Measurements from ENCODE around the gene DSCAM.
A peak's percentile ranks its signal among the peaks of the same experiment; 100 is the strongest.
"Not testable (repeated sequence)": the region's sequence is repeated elsewhere in the genome, so short reads cannot be mapped to it uniquely, and the experiment has no call there.

The DSCAM gene

DNA sequence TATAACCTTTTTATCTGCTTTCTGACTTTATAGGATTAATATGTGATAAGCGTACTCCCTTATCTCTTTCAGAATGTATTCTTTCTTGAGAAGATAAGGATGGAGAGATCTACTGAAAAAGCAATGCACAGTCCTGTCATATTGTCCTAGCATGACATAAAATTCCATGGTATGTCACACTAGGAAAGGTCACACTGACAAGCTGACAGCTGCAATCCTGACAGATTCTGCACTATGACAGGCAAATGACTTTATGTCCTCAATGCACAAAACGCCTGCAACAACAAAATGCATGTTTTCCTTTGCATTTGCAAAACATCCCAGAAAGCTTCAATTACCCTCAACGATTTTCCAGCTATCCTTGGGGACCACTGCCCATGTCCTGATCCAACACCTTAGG lies 393.8 kb downstream of the DSCAM start:
- no peak for DNase-seq (ENCODE audit: low read depth)

DNA sequence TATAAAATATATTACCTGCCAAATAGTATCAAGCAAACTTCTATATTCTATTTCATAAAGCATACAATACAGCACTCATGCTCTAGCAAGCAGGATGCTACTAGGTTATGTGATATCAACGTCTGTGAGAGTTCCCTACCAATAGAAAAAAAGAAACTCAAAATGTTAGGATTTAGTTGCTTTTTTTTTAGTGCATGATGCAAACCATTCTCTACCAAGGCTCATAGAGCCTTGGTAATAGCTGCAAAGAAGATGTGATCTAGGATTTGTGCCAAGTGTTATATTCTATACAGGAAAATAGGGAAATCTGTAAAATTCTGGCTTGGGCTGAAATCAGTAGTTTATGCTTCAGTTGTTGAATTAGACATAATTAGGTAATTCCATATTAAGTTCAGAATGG lies 394.4 kb downstream of the DSCAM start:
- DNase-seq (ENCODE audit: low read depth): no peak

- no peak for DNase-seq (ENCODE audit: low read depth)
Observed at GRCh38 chr21:40447016-40447415, 399.9 kb downstream of the DSCAM start.

DNA sequence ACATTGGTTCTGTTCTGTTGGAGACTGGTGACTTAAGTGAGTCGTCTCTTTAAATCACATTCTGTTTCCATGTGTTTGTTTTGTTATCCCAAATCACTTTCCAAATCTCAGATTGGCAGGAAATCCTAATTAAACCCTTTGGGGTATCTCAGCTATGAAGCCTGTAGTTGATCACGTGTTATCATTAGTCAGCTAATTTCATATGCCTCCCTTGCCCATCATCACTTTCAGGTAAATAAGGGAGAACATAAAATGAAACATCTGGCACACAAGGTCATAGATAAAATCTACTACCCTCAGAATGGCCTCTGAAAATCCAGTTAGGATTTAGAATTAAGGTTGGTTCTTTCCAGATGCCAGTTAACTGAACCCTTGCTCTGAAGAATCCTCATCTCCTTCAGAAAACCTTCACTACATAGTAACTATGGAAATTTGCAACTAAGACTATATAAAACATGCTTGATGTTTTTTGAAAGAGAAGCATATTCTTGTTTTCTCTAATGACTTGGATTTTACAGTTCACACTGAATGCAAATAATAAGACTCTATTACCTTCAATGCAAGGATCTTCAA lies 401.5 kb downstream of the DSCAM start:
- DNase-seq (ENCODE audit: low read depth): no peak

- DNase-seq (ENCODE audit: low read depth): not testable (repeated sequence)
Observed at GRCh38 chr21:40439581-40439980, 407.4 kb downstream of the DSCAM start.

- no peak for DNase-seq (ENCODE audit: low read depth)
Observed at GRCh38 chr21:40438616-40439015, 408.3 kb downstream of the DSCAM start.

DNA sequence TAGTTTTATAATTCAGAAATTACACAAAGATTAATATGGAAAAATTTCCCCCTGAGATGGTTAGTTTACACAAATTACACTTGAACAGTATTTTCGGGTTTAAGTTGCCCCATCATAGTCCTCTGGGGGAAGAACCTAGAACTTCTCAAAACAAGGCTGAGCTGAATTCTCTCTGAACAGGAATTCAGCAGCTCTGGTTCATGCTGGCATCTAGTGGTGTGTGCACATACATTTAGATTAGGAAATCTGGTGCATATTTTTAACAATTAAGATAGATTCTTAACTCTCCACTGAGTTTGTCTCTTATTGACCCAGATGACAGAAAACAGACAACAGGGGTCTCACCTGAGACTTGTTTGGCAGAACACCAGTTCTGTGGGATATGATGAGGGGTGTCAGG lies 410.7 kb downstream of the DSCAM start:
- no peak for DNase-seq (ENCODE audit: low read depth)

DNA sequence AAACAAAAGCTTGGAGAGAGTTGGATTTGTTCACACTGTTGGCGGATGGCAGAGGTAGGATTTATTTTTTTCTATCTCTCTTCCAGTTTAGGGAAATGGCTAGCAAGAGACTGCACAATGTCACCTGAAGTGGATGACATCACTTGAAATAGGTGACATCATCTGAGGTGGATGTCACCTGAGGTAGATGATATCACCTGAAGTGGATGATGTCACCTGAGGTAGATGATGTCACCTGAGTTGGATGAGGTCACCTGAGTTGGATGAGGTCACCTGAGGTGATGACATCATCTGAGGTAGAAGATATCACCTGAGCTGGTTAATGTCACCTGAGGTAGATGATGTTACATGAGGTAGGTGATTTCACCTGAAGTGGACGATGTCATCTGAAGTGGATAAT lies 413.4 kb downstream of the DSCAM start:
- no peak for DNase-seq (ENCODE audit: low read depth)

GRCh38 chr21:40425981-40426380 lies 421.0 kb downstream of the DSCAM start:
- no peak for DNase-seq (ENCODE audit: low read depth)

GRCh38 chr21:40422896-40423635 lies 423.9 kb downstream of the DSCAM start:
- DNase-seq (ENCODE audit: low read depth): no peak

GRCh38 chr21:40421121-40421520 lies 425.8 kb downstream of the DSCAM start:
- no peak for DNase-seq (ENCODE audit: low read depth)

- no peak for DNase-seq (ENCODE audit: low read depth)
Observed at GRCh38 chr21:40416572-40416971, 430.4 kb downstream of the DSCAM start.

GRCh38 chr21:40408561-40408960 lies 438.4 kb downstream of the DSCAM start:
- no peak for DNase-seq (ENCODE audit: low read depth)

- DNase-seq (ENCODE audit: low read depth): no peak
Observed at GRCh38 chr21:40404396-40404800, 442.6 kb downstream of the DSCAM start.

DNA sequence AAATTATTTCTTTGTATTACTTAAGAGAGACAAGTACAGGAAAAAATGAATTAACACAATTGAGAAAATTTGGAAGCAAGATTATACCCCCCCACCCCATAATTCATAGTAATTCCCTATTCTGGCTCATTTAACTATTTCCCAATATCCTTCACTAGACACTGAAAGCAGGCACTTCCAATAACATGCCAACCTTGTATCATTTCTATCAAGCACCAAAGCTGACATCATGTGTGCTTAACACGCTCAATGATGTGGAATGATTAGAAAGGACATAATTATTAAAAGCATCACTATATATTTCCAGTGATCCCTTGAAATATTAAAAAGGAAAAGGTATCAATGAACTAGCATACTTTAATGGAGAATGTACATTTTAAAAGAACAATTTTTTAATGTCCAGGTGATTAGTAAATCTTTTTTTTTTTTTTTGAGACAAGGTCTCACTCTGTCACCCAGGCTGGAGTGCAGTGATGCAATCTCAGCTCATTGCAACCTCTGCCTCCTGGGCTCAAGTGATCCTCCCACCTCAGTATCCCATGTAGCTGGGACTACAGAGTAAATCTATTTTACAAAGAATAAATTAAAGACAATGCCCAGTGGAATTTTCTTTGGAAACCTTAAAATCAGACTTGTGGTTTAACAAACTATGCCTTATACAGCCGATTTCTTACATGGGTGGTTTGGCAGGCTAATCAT lies 443.9 kb downstream of the DSCAM start:
- DNase-seq (ENCODE audit: low read depth): no peak

GRCh38 chr21:40395732-40396131 lies 451.2 kb downstream of the DSCAM start:
- no peak for DNase-seq (ENCODE audit: low read depth)

DNA sequence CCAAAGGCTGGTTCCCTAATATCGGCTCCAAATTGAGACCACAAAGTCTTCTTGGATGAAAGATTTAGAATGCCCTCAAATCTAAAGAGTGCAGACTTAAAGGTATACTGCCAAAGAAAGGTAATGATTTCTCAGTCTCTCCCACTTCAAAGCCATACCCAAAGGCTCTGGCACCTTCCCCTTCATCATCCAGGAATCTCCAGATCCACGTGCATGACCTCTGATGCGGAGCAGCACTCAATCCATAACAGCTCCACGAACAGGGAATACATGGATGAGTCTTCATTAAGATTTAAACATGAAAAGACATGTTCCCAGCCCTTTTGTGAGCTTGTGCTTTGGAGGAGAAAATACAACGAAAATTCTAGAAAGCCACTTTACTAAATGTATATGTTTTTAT lies 453.9 kb downstream of the DSCAM start:
- DNase-seq (ENCODE audit: low read depth): no peak

DNA sequence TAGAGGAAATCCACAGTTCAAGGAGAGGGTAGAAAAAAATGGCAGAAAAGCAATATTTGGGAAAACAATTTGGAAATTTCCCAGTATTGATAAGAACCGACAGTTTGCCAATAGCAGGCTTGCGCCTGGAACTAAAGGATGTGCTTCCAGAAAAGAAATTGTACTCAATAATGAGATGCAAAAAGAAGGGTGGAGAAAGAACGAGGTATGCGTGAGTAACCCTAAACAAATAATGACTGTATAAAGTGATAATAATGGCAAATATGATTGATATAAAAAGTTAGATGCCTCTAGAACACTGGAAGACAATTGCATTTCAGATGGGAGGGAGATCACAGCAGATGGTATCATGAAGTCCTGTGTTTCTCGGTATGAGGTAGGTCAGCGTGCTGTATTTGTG lies 458.9 kb downstream of the DSCAM start:
- no peak for DNase-seq (ENCODE audit: low read depth)

DNA sequence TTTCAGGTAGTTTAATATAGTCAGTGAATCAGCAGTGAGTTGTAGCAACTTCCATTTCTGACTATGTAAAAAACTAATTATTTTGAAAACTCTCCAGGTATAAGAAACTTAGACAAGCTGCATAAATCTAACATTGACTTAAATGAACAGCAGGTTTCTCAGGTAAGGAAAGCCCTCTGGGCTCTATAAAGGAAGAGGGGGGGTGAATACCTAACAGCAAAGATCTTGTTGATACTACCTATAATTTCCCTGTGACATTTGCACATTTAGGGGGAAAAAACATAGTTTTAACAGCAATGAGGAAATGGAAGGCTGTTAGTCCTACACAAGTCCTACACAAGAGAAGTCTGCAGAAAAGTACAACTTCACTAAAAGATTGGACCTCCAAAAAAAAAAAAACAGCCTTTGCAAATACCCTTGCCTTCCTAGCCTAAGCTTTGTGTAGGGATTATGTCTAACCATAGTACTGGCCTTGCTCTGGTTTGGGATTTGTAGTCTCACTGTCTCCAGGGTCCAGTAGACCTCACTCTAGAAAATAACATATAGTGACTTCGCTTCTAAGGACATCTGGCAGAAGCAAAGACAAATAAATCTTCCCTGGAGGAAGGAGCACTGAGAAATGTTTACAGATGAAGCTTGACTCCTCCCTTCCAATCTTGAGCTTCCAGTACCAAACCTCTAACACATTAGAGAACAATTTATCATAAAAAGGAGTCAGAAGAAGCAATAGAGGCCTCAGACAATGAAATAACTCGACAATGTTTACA lies 459.8 kb downstream of the DSCAM start:
- no peak for DNase-seq (ENCODE audit: low read depth)

GRCh38 chr21:40386294-40386911 lies 460.6 kb downstream of the DSCAM start:
- DNase-seq (ENCODE audit: low read depth): peak; percentile 5

GRCh38 chr21:40385883-40386282 lies 461.1 kb downstream of the DSCAM start:
- DNase-seq (ENCODE audit: low read depth): no peak

- DNase-seq (ENCODE audit: low read depth): no peak
Observed at GRCh38 chr21:40383951-40384350, 463.0 kb downstream of the DSCAM start.

Data from stimulated activated CD8-positive, alpha-beta memory T cell treated with anti-CD3 and anti-CD28 coated beads, Interleukin-7, amount 100 ng/mL, for 24 hours (primary cell).